ENCODE measurements around the gene CA5A. TPM values are rescaled to one million over a fixed set of nuclear protein-coding genes. Genes with fewer than 3 reads are reported as not detected.

The CA5A gene
- total and polyA plus RNA-seq, 9 of the 15 experiments (the other 6 are each of a cell fraction or from before 2014, with no cell fraction given), result not detected

DNA sequence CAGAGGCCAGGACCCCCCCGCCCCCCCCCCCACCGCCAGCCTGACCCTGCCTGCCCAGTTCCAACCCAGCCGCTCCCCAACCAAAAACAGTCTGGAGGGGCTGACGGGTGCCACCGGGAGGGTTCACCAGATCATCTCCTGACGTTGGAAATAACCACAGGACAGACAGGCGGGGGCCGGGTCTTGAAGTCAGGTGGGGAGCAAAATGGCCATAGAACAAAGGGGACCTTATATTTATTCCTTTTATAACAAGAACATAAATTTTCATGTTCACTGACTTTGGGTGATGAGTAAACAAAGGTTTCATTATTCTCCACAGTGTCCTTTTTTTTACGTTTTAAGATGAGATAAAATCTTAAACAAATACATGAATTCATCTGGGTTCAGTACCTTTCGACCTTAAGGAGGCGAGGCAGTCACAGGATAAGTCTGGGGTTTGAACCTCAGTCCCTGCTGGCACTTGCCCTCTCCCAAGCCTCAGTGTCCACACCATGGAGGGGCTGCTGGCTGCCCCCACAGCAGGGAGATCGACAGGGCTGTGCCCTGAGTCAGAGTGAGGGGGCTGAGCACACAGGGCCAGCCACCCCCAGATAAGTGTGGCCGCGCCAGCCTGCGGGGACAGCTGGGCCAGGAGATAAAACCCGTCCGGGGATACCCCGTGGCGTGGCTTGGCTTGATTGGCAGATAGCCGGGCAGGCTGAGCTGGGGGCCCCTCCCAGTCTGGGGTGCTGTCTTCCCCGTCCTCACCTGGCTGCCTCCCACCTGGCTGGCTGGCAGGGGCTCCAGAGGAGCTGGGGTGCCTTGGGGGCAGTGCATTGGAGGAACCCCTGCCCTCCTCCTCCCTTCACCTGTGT is 82.0 kb downstream of the CA5A start (continued):
- TF ChIP-seq HMGN3 (IDR thresholded peaks at IDR 0.05; ENCODE audit: borderline replicate concordance, extremely low read depth, insufficient read length, low read depth, low read length), result peak; percentile 100
- TF ChIP-seq, protein P1, sequence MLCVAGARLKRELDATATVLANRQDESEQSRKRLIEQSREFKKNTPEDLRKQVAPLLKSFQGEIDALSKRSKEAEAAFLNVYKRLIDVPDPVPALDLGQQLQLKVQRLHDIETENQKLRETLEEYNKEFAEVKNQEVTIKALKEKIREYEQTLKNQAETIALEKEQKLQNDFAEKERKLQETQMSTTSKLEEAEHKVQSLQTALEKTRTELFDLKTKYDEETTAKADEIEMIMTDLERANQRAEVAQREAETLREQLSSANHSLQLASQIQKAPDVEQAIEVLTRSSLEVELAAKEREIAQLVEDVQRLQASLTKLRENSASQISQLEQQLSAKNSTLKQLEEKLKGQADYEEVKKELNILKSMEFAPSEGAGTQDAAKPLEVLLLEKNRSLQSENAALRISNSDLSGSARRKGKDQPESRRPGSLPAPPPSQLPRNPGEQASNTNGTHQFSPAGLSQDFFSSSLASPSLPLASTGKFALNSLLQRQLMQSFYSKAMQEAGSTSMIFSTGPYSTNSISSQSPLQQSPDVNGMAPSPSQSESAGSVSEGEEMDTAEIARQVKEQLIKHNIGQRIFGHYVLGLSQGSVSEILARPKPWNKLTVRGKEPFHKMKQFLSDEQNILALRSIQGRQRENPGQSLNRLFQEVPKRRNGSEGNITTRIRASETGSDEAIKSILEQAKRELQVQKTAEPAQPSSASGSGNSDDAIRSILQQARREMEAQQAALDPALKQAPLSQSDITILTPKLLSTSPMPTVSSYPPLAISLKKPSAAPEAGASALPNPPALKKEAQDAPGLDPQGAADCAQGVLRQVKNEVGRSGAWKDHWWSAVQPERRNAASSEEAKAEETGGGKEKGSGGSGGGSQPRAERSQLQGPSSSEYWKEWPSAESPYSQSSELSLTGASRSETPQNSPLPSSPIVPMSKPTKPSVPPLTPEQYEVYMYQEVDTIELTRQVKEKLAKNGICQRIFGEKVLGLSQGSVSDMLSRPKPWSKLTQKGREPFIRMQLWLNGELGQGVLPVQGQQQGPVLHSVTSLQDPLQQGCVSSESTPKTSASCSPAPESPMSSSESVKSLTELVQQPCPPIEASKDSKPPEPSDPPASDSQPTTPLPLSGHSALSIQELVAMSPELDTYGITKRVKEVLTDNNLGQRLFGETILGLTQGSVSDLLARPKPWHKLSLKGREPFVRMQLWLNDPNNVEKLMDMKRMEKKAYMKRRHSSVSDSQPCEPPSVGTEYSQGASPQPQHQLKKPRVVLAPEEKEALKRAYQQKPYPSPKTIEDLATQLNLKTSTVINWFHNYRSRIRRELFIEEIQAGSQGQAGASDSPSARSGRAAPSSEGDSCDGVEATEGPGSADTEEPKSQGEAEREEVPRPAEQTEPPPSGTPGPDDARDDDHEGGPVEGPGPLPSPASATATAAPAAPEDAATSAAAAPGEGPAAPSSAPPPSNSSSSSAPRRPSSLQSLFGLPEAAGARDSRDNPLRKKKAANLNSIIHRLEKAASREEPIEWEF (CRISPR knock-in tag; IDR thresholded peaks at IDR 0.05), result 0 out of 2 replicates have a peak, but pooled peaks have one; percentile 56
- no peak for TF ChIP-seq MAFG (tag; conservative IDR thresholded peaks at IDR 0.05)
- TF ChIP-seq, protein P2, sequence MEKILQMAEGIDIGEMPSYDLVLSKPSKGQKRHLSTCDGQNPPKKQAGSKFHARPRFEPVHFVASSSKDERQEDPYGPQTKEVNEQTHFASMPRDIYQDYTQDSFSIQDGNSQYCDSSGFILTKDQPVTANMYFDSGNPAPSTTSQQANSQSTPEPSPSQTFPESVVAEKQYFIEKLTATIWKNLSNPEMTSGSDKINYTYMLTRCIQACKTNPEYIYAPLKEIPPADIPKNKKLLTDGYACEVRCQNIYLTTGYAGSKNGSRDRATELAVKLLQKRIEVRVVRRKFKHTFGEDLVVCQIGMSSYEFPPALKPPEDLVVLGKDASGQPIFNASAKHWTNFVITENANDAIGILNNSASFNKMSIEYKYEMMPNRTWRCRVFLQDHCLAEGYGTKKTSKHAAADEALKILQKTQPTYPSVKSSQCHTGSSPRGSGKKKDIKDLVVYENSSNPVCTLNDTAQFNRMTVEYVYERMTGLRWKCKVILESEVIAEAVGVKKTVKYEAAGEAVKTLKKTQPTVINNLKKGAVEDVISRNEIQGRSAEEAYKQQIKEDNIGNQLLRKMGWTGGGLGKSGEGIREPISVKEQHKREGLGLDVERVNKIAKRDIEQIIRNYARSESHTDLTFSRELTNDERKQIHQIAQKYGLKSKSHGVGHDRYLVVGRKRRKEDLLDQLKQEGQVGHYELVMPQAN (IDR thresholded peaks at IDR 0.05; ENCODE audit: borderline replicate concordance), result no peak
- peak; percentile 95 for TF ChIP-seq SMAD1 (IDR thresholded peaks at IDR 0.05; ENCODE audit: low read depth, low read length, partially characterized antibody)
- TF ChIP-seq ADNP (tag; IDR thresholded peaks at IDR 0.05), result no peak
- TF ChIP-seq ZNF274 (IDR thresholded peaks at IDR 0.05; ENCODE audit: borderline replicate concordance, low read depth, low read length), result no peak; the same call in 1 of the 2 replicates
- TF ChIP-seq, protein P3, sequence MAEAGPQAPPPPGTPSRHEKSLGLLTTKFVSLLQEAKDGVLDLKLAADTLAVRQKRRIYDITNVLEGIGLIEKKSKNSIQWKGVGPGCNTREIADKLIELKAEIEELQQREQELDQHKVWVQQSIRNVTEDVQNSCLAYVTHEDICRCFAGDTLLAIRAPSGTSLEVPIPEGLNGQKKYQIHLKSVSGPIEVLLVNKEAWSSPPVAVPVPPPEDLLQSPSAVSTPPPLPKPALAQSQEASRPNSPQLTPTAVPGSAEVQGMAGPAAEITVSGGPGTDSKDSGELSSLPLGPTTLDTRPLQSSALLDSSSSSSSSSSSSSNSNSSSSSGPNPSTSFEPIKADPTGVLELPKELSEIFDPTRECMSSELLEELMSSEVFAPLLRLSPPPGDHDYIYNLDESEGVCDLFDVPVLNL (CRISPR knock-in tag; IDR thresholded peaks at IDR 0.05; ENCODE audit: low read depth), result no peak
- TF ChIP-seq SMARCE1 (IDR thresholded peaks at IDR 0.05), result peak; percentile 100
- no peak for TF ChIP-seq MEF2A (IDR thresholded peaks at IDR 0.05; ENCODE audit: control insufficient read depth, low read depth, low read length)
- no peak for TF ChIP-seq ZNF695 (CRISPR knock-in tag; IDR thresholded peaks at IDR 0.05)
- peak; percentile 91 for TF ChIP-seq ZKSCAN1 (IDR thresholded peaks at IDR 0.05; ENCODE audit: low read depth, low read length)
- TF ChIP-seq, protein P4, sequence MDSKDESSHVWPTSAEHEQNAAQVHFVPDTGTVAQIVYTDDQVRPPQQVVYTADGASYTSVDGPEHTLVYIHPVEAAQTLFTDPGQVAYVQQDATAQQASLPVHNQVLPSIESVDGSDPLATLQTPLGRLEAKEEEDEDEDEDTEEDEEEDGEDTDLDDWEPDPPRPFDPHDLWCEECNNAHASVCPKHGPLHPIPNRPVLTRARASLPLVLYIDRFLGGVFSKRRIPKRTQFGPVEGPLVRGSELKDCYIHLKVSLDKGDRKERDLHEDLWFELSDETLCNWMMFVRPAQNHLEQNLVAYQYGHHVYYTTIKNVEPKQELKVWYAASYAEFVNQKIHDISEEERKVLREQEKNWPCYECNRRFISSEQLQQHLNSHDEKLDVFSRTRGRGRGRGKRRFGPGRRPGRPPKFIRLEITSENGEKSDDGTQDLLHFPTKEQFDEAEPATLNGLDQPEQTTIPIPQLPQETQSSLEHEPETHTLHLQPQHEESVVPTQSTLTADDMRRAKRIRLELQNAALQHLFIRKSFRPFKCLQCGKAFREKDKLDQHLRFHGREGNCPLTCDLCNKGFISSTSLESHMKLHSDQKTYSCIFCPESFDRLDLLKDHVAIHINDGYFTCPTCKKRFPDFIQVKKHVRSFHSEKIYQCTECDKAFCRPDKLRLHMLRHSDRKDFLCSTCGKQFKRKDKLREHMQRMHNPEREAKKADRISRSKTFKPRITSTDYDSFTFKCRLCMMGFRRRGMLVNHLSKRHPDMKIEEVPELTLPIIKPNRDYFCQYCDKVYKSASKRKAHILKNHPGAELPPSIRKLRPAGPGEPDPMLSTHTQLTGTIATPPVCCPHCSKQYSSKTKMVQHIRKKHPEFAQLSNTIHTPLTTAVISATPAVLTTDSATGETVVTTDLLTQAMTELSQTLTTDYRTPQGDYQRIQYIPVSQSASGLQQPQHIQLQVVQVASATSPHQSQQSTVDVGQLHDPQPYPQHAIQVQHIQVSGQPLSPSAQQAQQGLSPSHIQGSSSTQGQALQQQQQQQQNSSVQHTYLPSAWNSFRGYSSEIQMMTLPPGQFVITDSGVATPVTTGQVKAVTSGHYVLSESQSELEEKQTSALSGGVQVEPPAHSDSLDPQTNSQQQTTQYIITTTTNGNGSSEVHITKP (IDR thresholded peaks at IDR 0.05; ENCODE audit: partially characterized antibody), result peak; percentile 72
- TF ChIP-seq NFXL1 (CRISPR knock-in tag; IDR thresholded peaks at IDR 0.05), result no peak

All from K562 (cell line).